Caco-2 (cell line): ENCODE data around the gene CACNA1C. TPM values are rescaled to one million over a fixed set of nuclear protein-coding genes. Genes with fewer than 3 reads are reported as not detected.

Experiments
- BruUV-seq: library from RNA; stranded (reverse); fragments of 400-500 nt; replicated peaks from 2 replicates; lab custom pipeline; 2021; lab: Mats Ljungman, UMichigan
- CTCF ChIA-PET: fragments of 300-600 bp; sonication (Branson Sonifier 250); formaldehyde crosslinking; loops from one replicate; lab custom pipeline; 2022; ENCODE audit warnings: antibody characterized with exemption; lab: Charles Lee
- POLR2A ChIA-PET: fragments of 300-600 bp; sonication (Branson Sonifier 250); formaldehyde crosslinking; loops from one replicate; lab custom pipeline; 2022; ENCODE audit warnings: antibody characterized with exemption; lab: Charles Lee
- DNase-seq, 2 experiments: peaks; one replicate each; pipeline versions ENCODE4 v3.0.0 to v3.0.0-alpha.2; 2020 to 2022
- H3K27me3 ChIP-seq: replicated peaks from 2 replicates; pipeline ENCODE4 v1.6.0; 2011; ENCODE audit warnings: low read length; ENCODE audit not compliant: control insufficient read depth, insufficient read depth
- H3K36me3 ChIP-seq: 2 replicates; pipeline ENCODE4 v1.5.1; 2011; ENCODE audit warnings: low read length; ENCODE audit not compliant: control insufficient read depth, insufficient read depth
- H3K4me1 ChIP-seq: fragments of 250-450 bp; sonication (Bioruptor Pico); 2 replicates; pipeline ENCODE4 v1.5.1; 2020; ENCODE audit warnings: mild to moderate bottlenecking
- H3K4me3 ChIP-seq: 2 replicates; pipeline ENCODE4 v1.5.1; 2011; ENCODE audit warnings: low read depth, mild to moderate bottlenecking, control low read depth, low read length
- H3K9me3 ChIP-seq: fragments of 250-450 bp; sonication (Bioruptor Pico); 2 replicates; pipeline ENCODE4 v1.5.1; 2020; ENCODE audit warnings: mild to moderate bottlenecking, moderate library complexity
- H3K27ac Mint-ChIP-seq: one replicate; pipeline ENCODE4 v1.8.0; 2022; ENCODE audit warnings: mixed read lengths; ENCODE audit not compliant: unreplicated experiment
- H3K27me3 Mint-ChIP-seq: one replicate; pipeline ENCODE4 v1.8.0; 2022; ENCODE audit warnings: mixed read lengths; ENCODE audit not compliant: insufficient read depth, unreplicated experiment
- H3K36me3 Mint-ChIP-seq: one replicate; pipeline ENCODE4 v1.8.0; 2022; ENCODE audit warnings: mild to moderate bottlenecking, mixed read lengths; ENCODE audit not compliant: insufficient read depth, unreplicated experiment
- H3K4me1 Mint-ChIP-seq: one replicate; pipeline ENCODE4 v1.8.0; 2022; ENCODE audit warnings: low read depth, mixed read lengths; ENCODE audit not compliant: unreplicated experiment
- H3K4me3 Mint-ChIP-seq: one replicate; pipeline ENCODE4 v1.8.0; 2022; ENCODE audit warnings: mild to moderate bottlenecking, moderate library complexity, mixed read lengths; ENCODE audit not compliant: unreplicated experiment
- H3K9me3 Mint-ChIP-seq: one replicate; pipeline ENCODE4 v1.8.0; 2022; ENCODE audit warnings: mixed read lengths; ENCODE audit not compliant: unreplicated experiment
- CTCF ChIP-seq, 2 experiments: fragments of 200-600 bp in 1 of 2; IDR thresholded peaks; 1 replicate in 1 of 2; 2 replicates in 1 of 2; pipeline versions ENCODE4 v1.5.1 to v1.8.0; 2011 to 2022; ENCODE audit warnings: antibody characterized with exemption in 1 of 2, control low read depth in 1 of 2, inconsistent platforms in 1 of 2, low read depth in 1 of 2, low read length in 1 of 2, mild to moderate bottlenecking in 1 of 2, moderate library complexity in 1 of 2; ENCODE audit not compliant: insufficient read depth in 1 of 2, severe bottlenecking in 1 of 2, unreplicated experiment in 1 of 2
- intact Hi-C: fragments of 100-400 bp; cut with micrococcal nuclease; formaldehyde crosslinking; loops from one replicate; pipeline ENCODE4 v1.10.0; 2022; ENCODE audit not compliant: unreplicated experiment
- total RNA-seq: library from RNA; stranded (reverse); gene quantifications from 2 replicates; pipeline ENCODE4 v1.2.3, GENCODE V29; 2022

The CACNA1C gene
- total RNA-seq, 1 experiment from 2014 or later: not detected

- Histone ChIP-seq H3K27me3 (no peaks in the 10 kb centered on the region; the same call in none of the 2 replicates), H3K9me3 (no peaks in the 10 kb centered on the region), H3K4me3 (no peak overlapping the region), H3K36me3 (no peaks in the 10 kb centered on the region), H3K4me1 (no peaks in the 10 kb centered on the region)
- no peak for DNase-seq
- Mint-ChIP-seq H3K27me3 (peaks cover 35% of the 10 kb centered on the region), H3K27ac (no peak overlapping the region), H3K4me1 (no peaks in the 10 kb centered on the region), H3K4me3 (no peak overlapping the region), H3K9me3 (no peaks in the 10 kb centered on the region), H3K36me3 (no peaks in the 10 kb centered on the region)
- ChIA-PET CTCF (no interaction called here), POLR2A (no interaction called here)
- BruUV-seq: no TSS peak
- intact Hi-C loops: no loop called here
- TF ChIP-seq CTCF (IDR thresholded peaks at IDR 0.05; ENCODE audit: insufficient read depth in 1 of 2, low read depth in 1 of 2, low read length in 1 of 2, severe bottlenecking in 1 of 2, unreplicated experiment in 1 of 2): no peak
Observed at GRCh38 chr12:2743478-2743877, 690.7 kb downstream of the CACNA1C start.

GRCh38 chr12:2745655-2746054, 692.9 kb downstream of the CACNA1C start:
- Mint-ChIP-seq H3K36me3 (no peaks in the 10 kb centered on the region), H3K4me3 (no peak overlapping the region), H3K4me1 (no peaks in the 10 kb centered on the region), H3K27me3 (peaks cover 34% of the 10 kb centered on the region), H3K9me3 (no peaks in the 10 kb centered on the region), H3K27ac (no peak overlapping the region)
- no TSS peak for BruUV-seq
- ChIA-PET POLR2A (no interaction called here), CTCF (no interaction called here)
- DNase-seq: no peak
- intact Hi-C loops: no loop called here
- H3K27me3 ChIP-seq: no peaks in the 10 kb centered on the region; the same call in none of the 2 replicates
- H3K36me3 ChIP-seq: no peaks in the 10 kb centered on the region
- no peak for TF ChIP-seq CTCF (IDR thresholded peaks at IDR 0.05; ENCODE audit: insufficient read depth in 1 of 2, low read depth in 1 of 2, low read length in 1 of 2, severe bottlenecking in 1 of 2, unreplicated experiment in 1 of 2)
- no peaks in the 10 kb centered on the region for H3K4me1 ChIP-seq
- no peaks in the 10 kb centered on the region for H3K9me3 ChIP-seq
- no peak overlapping the region for H3K4me3 ChIP-seq

Other genes starting within 250 kb of the CACNA1C start
- gene LRTM2, start 232.4 kb upstream of the CACNA1C start, total RNA-seq: 0.51 TPM in 1 of 2 replicates, not detected in the other
- 2.0 and 2.2 TPM in 2 replicates for gene CACNA2D4, start 134.3 kb upstream of the CACNA1C start, total RNA-seq
- gene DCP1B, start 48.5 kb upstream of the CACNA1C start, total RNA-seq: 8.2 and 8.9 TPM in 2 replicates